GM23338 (cell line): ENCODE data around the gene NDE1. TPM values are rescaled to one million over a fixed set of nuclear protein-coding genes. Genes with fewer than 3 reads are reported as not detected.

Source experiments
- ATAC-seq: fragments of 200-7000 bp; cut with Tn5 transposase; 3 replicates; pipeline ENCODE4 v1.9.1; 2020
- DNase-seq: peaks from one replicate; pipeline ENCODE4 v3.0.0-alpha.2; 2015; ENCODE audit warnings: low spot score
- H2AFZ ChIP-seq: fragments of 200-600 bp; sonication (generic); 2 replicates; pipeline ENCODE4 v1.8.0; 2016; ENCODE audit warnings: antibody characterized with exemption, mild to moderate bottlenecking, moderate library complexity
- H3F3A ChIP-seq: fragments of 200-600 bp; sonication (generic); replicated peaks from 2 replicates; pipeline ENCODE4 v1.8.0; 2017; ENCODE audit warnings: antibody characterized with exemption, mixed run types, low read depth
- H3K27ac ChIP-seq: fragments of 200-600 bp; sonication (generic); 2 replicates; pipeline ENCODE4 v1.6.1; 2016; ENCODE audit warnings: low read depth
- H3K27me3 ChIP-seq: fragments of 200-600 bp; sonication (generic); 2 replicates; pipeline ENCODE4 v1.8.0; 2016; ENCODE audit warnings: mild to moderate bottlenecking, mixed run types, moderate library complexity; ENCODE audit not compliant: insufficient read depth
- H3K36me3 ChIP-seq: fragments of 200-600 bp; sonication (generic); 2 replicates; pipeline ENCODE4 v1.8.0; 2016; ENCODE audit warnings: mild to moderate bottlenecking; ENCODE audit not compliant: insufficient read depth
- H3K4me1 ChIP-seq: fragments of 200-600 bp; sonication (generic); 2 replicates; pipeline ENCODE4 v1.8.0; 2016; ENCODE audit warnings: mild to moderate bottlenecking, moderate library complexity; ENCODE audit not compliant: insufficient read depth
- H3K4me2 ChIP-seq: fragments of 200-600 bp; sonication (generic); 2 replicates; pipeline ENCODE4 v1.7.1; 2017; ENCODE audit warnings: mixed run types
- H3K4me3 ChIP-seq: fragments of 200-600 bp; sonication (generic); 2 replicates; pipeline ENCODE4 v1.6.1; 2016; ENCODE audit warnings: mixed run types
- H3K79me2 ChIP-seq: fragments of 200-600 bp; sonication (generic); replicated peaks from 2 replicates; pipeline ENCODE4 v1.8.0; 2017; ENCODE audit warnings: mild to moderate bottlenecking; ENCODE audit not compliant: insufficient read depth
- H3K9me2 ChIP-seq: fragments of 200-600 bp; sonication (generic); 2 replicates; pipeline ENCODE4 v1.8.0; 2017; ENCODE audit not compliant: insufficient read depth
- H4K20me1 ChIP-seq: fragments of 200-600 bp; sonication (generic); replicated peaks from 2 replicates; pipeline ENCODE4 v1.8.0; 2017; ENCODE audit warnings: mild to moderate bottlenecking; ENCODE audit not compliant: insufficient read depth
- H3K27ac Mint-ChIP-seq: 2 replicates; pipeline ENCODE4 v1.8.0; 2020; ENCODE audit warnings: inconsistent platforms, mild to moderate bottlenecking, moderate library complexity, mixed read lengths
- H3K27me3 Mint-ChIP-seq: 3 replicates; pipeline ENCODE4 v1.8.0; 2022; ENCODE audit warnings: low read depth, mild to moderate bottlenecking, moderate library complexity, mixed read lengths, inconsistent platforms; ENCODE audit not compliant: insufficient read depth, poor library complexity
- H3K36me3 Mint-ChIP-seq: 3 replicates; pipeline ENCODE4 v1.8.0; 2021; ENCODE audit warnings: low read depth, mild to moderate bottlenecking, inconsistent platforms, moderate library complexity, mixed read lengths
- H3K4me1 Mint-ChIP-seq: 3 replicates; pipeline ENCODE4 v1.8.0; 2020; ENCODE audit warnings: mild to moderate bottlenecking, inconsistent platforms, mixed read lengths
- H3K4me3 Mint-ChIP-seq: 3 replicates; pipeline ENCODE4 v1.8.0; 2021; ENCODE audit warnings: moderate library complexity, mild to moderate bottlenecking, inconsistent platforms, mixed read lengths
- H3K9me3 Mint-ChIP-seq: 3 replicates; pipeline ENCODE4 v1.8.0; 2020; ENCODE audit warnings: moderate library complexity, mild to moderate bottlenecking, inconsistent platforms, mixed read lengths
- CREB1 ChIP-seq: fragments of 250-450 bp; sonication (Bioruptor Pico); IDR thresholded peaks from 2 replicates; pipeline ENCODE4 v1.5.0; 2020; ENCODE audit warnings: low read depth, mild to moderate bottlenecking, moderate library complexity
- EZH2 ChIP-seq: fragments of 200-600 bp; sonication (generic); IDR thresholded peaks from one replicate; pipeline ENCODE4 v1.8.0; 2017; ENCODE audit warnings: antibody characterized with exemption, mild to moderate bottlenecking, low read depth; ENCODE audit not compliant: unreplicated experiment
- EZH2phosphoT487 ChIP-seq: fragments of 200-600 bp; sonication (generic); IDR thresholded peaks from one replicate; pipeline ENCODE4 v1.8.1; 2018; ENCODE audit warnings: antibody characterized with exemption; ENCODE audit not compliant: unreplicated experiment
- JUNB ChIP-seq: IDR thresholded peaks from one replicate; pipeline ENCODE4 v1.6.1; 2016; ENCODE audit warnings: antibody characterized with exemption; ENCODE audit not compliant: unreplicated experiment
- NANOG ChIP-seq: IDR thresholded peaks from 2 replicates; pipeline ENCODE4 v1.6.1; 2016; ENCODE audit warnings: antibody characterized with exemption, borderline replicate concordance
- POLR2AphosphoS5 ChIP-seq: IDR thresholded peaks from 2 replicates; pipeline ENCODE4 v1.6.1; 2016; ENCODE audit warnings: antibody characterized with exemption, low read depth
- STAT1 ChIP-seq: IDR thresholded peaks from one replicate; pipeline ENCODE4 v1.6.1; 2016; ENCODE audit warnings: antibody characterized with exemption; ENCODE audit not compliant: unreplicated experiment
- ZNF114 ChIP-seq: fragments of 250-450 bp; sonication (Bioruptor Pico); IDR thresholded peaks from 2 replicates; pipeline ENCODE4 v1.5.0; 2020; ENCODE audit warnings: mild to moderate bottlenecking, moderate library complexity
- ZNF331 ChIP-seq: fragments of 250-450 bp; sonication (Bioruptor Pico); IDR thresholded peaks from 2 replicates; pipeline ENCODE4 v1.5.0; 2020; ENCODE audit warnings: low read depth, mild to moderate bottlenecking, moderate library complexity
- ZNF462 ChIP-seq: fragments of 250-450 bp; sonication (Bioruptor Pico); IDR thresholded peaks from 2 replicates; pipeline ENCODE4 v1.5.0; 2020; ENCODE audit warnings: mild to moderate bottlenecking, moderate library complexity
- polyA plus RNA-seq: library from polyadenylated mRNA; unstranded; fragments of >200 nt; fragmentation: Nextera tagmentation; extraction: Ambion mirVana; gene quantifications from 2 replicates; pipeline ENCODE4 v1.2.1, GENCODE V29; 2016
- total RNA-seq: library from RNA; depleted of rRNA; stranded (reverse); fragments of >200 nt; shearing (Covaris generic); gene quantifications from 2 replicates; pipeline ENCODE4 v1.2.3, GENCODE V29; 2014
- TF ChIP-seq, protein P1 (sequence below): IDR thresholded peaks from one replicate; pipeline ENCODE4 v1.6.1; 2018; ENCODE audit warnings: antibody characterized with exemption; ENCODE audit not compliant: unreplicated experiment
- TF ChIP-seq, protein P2 (sequence below), 2 experiments: fragments of 200-600 bp in 1 of 2; sonication (generic) in 1 of 2; conservative IDR thresholded peaks; 2 replicates each; pipeline versions ENCODE4 v1.5.1 to v1.6.1; 2016 to 2017; ENCODE audit warnings: antibody characterized with exemption in 2 of 2, low read depth in 2 of 2, mild to moderate bottlenecking in 2 of 2, moderate library complexity in 1 of 2
- TF ChIP-seq, protein P3 (sequence below): IDR thresholded peaks from 2 replicates; pipeline ENCODE4 v1.6.1; 2016; ENCODE audit warnings: antibody characterized with exemption

Gene NDE1
- total and polyA plus RNA-seq, 2 experiments from 2014 or later: 13.0 to 22.9 TPM

GRCh38 chr16:15747937-15748336, 97.9 kb downstream of the NDE1 start:
- H4K20me1 ChIP-seq: no peaks in the 10 kb centered on the region
- no peaks in the 10 kb centered on the region for H3K36me3 ChIP-seq
- no peak for DNase-seq
- no peak overlapping the region for H3K27ac ChIP-seq
- H3K9me3 Mint-ChIP-seq: no peaks in the 10 kb centered on the region; the same call in 2 of the 3 replicates
- H3K9me2 ChIP-seq: no peaks in the 10 kb centered on the region
- H3F3A ChIP-seq: no peaks in the 10 kb centered on the region
- H3K27me3 Mint-ChIP-seq: peaks cover 8% of the 10 kb centered on the region
- H3K4me1 ChIP-seq: no peaks in the 10 kb centered on the region
- H2AFZ ChIP-seq: no peak overlapping the region
- no peak overlapping the region for H3K4me3 Mint-ChIP-seq
- H3K4me3 ChIP-seq: no peak overlapping the region
- no peak for ATAC-seq
- no peaks in the 10 kb centered on the region for H3K79me2 ChIP-seq
- no peaks in the 10 kb centered on the region for H3K36me3 Mint-ChIP-seq
- H3K27me3 ChIP-seq: no peaks in the 10 kb centered on the region
- no peak for TF ChIP-seq ZNF331
- TF ChIP-seq, protein P1, sequence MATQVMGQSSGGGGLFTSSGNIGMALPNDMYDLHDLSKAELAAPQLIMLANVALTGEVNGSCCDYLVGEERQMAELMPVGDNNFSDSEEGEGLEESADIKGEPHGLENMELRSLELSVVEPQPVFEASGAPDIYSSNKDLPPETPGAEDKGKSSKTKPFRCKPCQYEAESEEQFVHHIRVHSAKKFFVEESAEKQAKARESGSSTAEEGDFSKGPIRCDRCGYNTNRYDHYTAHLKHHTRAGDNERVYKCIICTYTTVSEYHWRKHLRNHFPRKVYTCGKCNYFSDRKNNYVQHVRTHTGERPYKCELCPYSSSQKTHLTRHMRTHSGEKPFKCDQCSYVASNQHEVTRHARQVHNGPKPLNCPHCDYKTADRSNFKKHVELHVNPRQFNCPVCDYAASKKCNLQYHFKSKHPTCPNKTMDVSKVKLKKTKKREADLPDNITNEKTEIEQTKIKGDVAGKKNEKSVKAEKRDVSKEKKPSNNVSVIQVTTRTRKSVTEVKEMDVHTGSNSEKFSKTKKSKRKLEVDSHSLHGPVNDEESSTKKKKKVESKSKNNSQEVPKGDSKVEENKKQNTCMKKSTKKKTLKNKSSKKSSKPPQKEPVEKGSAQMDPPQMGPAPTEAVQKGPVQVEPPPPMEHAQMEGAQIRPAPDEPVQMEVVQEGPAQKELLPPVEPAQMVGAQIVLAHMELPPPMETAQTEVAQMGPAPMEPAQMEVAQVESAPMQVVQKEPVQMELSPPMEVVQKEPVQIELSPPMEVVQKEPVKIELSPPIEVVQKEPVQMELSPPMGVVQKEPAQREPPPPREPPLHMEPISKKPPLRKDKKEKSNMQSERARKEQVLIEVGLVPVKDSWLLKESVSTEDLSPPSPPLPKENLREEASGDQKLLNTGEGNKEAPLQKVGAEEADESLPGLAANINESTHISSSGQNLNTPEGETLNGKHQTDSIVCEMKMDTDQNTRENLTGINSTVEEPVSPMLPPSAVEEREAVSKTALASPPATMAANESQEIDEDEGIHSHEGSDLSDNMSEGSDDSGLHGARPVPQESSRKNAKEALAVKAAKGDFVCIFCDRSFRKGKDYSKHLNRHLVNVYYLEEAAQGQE: no peak
- no peak for TF ChIP-seq STAT1
- no peak for TF ChIP-seq ZNF114 (CRISPR knock-in tag)
- no peak for TF ChIP-seq EZH2
- no peak for TF ChIP-seq POLR2AphosphoS5
- TF ChIP-seq, protein P2, sequence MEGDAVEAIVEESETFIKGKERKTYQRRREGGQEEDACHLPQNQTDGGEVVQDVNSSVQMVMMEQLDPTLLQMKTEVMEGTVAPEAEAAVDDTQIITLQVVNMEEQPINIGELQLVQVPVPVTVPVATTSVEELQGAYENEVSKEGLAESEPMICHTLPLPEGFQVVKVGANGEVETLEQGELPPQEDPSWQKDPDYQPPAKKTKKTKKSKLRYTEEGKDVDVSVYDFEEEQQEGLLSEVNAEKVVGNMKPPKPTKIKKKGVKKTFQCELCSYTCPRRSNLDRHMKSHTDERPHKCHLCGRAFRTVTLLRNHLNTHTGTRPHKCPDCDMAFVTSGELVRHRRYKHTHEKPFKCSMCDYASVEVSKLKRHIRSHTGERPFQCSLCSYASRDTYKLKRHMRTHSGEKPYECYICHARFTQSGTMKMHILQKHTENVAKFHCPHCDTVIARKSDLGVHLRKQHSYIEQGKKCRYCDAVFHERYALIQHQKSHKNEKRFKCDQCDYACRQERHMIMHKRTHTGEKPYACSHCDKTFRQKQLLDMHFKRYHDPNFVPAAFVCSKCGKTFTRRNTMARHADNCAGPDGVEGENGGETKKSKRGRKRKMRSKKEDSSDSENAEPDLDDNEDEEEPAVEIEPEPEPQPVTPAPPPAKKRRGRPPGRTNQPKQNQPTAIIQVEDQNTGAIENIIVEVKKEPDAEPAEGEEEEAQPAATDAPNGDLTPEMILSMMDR (conservative IDR thresholded peaks at IDR 0.05; ENCODE audit: low read depth in 2 of 2): no peak
- TF ChIP-seq JUNB: no peak
- TF ChIP-seq CREB1 (CRISPR knock-in tag): no peak
- TF ChIP-seq, protein P3, sequence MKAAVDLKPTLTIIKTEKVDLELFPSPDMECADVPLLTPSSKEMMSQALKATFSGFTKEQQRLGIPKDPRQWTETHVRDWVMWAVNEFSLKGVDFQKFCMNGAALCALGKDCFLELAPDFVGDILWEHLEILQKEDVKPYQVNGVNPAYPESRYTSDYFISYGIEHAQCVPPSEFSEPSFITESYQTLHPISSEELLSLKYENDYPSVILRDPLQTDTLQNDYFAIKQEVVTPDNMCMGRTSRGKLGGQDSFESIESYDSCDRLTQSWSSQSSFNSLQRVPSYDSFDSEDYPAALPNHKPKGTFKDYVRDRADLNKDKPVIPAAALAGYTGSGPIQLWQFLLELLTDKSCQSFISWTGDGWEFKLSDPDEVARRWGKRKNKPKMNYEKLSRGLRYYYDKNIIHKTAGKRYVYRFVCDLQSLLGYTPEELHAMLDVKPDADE: no peak
- TF ChIP-seq NANOG: no peak
- TF ChIP-seq ZNF462 (CRISPR knock-in tag): no peak
- no peak for TF ChIP-seq EZH2phosphoT487
- no peak overlapping the region for H3K27ac Mint-ChIP-seq
- H3K4me1 Mint-ChIP-seq: no peaks in the 10 kb centered on the region
- no peak overlapping the region for H3K4me2 ChIP-seq
